GM19328 (cell line): ENCODE results near the gene C20orf141.

Source experiments
- ATAC-seq: cut with Tn5 transposase; IDR thresholded peaks from one replicate; pipeline ENCODE4 v1.9.1; 2021; ENCODE audit warnings: mild to moderate bottlenecking, moderate library complexity; ENCODE audit not compliant: unreplicated experiment

C20orf141 gene

GRCh38 chr20:2846698-2847097 lies 31.9 kb downstream of the C20orf141 start:
- ATAC-seq, result no peak

- no peak for ATAC-seq
These were observed 33.0 kb downstream of the C20orf141 start for GRCh38 chr20:2847802-2848201.

- ATAC-seq, result no peak
These were observed 34.7 kb downstream of the C20orf141 start for GRCh38 chr20:2849529-2849928.

- ATAC-seq, result no peak
These were observed 36.3 kb downstream of the C20orf141 start for GRCh38 chr20:2851086-2851485.

GRCh38 chr20:2858591-2858990 lies 43.8 kb downstream of the C20orf141 start:
- ATAC-seq, result no peak

GRCh38 chr20:2859330-2860121 lies 44.7 kb downstream of the C20orf141 start:
- ATAC-seq, result no peak

GRCh38 chr20:2864626-2865025 lies 49.8 kb downstream of the C20orf141 start:
- ATAC-seq, result no peak

GRCh38 chr20:2865101-2865500 lies 50.3 kb downstream of the C20orf141 start:
- no peak for ATAC-seq
